K562 (cell line): ENCODE data around the gene HNMT. TPM values are rescaled to one million over a fixed set of nuclear protein-coding genes. Genes with fewer than 3 reads are reported as not detected.

ENCODE experiments used
- ATF2 ChIP-seq: sonication (generic); formaldehyde crosslinking; IDR thresholded peaks from 2 replicates; pipeline ENCODE4 v1.8.1; 2022; ENCODE audit warnings: missing genetic modification reagents
- DMBX1 ChIP-seq: fragments of 250-450 bp; sonication (Bioruptor Pico); IDR thresholded peaks from 2 replicates; pipeline ENCODE4 v1.8.0; 2022; ENCODE audit warnings: inconsistent platforms, mild to moderate bottlenecking, moderate library complexity, borderline replicate concordance
- HES1 ChIP-seq: fragments of 450-650 bp; IDR thresholded peaks from 2 replicates; pipeline ENCODE4 v1.6.1; 2016; ENCODE audit warnings: low read depth, mild to moderate bottlenecking, moderate library complexity
- HOXB6 ChIP-seq: fragments of 250-450 bp; sonication (Bioruptor Pico); IDR thresholded peaks from 2 replicates; pipeline ENCODE4 v1.5.1; 2022; ENCODE audit warnings: mild to moderate bottlenecking, borderline replicate concordance
- KHSRP ChIP-seq: fragments of 450-650 bp; IDR thresholded peaks from 2 replicates; pipeline ENCODE4 v1.6.1; 2017
- MBD2 ChIP-seq: sonication (generic); IDR thresholded peaks from 2 replicates; pipeline ENCODE4 v1.6.1; 2016; ENCODE audit warnings: low read depth, borderline replicate concordance
- PHB2 ChIP-seq: fragments of 450-650 bp; IDR thresholded peaks from 2 replicates; pipeline ENCODE4 v1.6.1; 2017; ENCODE audit warnings: low read depth
- PTTG1 ChIP-seq: fragments of 450-650 bp; IDR thresholded peaks from 2 replicates; pipeline ENCODE4 v1.6.1; 2016; ENCODE audit warnings: low read depth, mild to moderate bottlenecking, missing genetic modification characterization, missing compliant biosample characterization
- SAP30 ChIP-seq: fragments of 200-600 bp; sonication (generic); IDR thresholded peaks from 2 replicates; pipeline ENCODE4 v1.6.1; 2012; ENCODE audit warnings: borderline replicate concordance, low read depth, mild to moderate bottlenecking, moderate library complexity, low read length, control low read depth, inconsistent platforms; ENCODE audit not compliant: insufficient read depth, poor library complexity, severe bottlenecking
- SFPQ ChIP-seq: fragments of 200-400 bp; formaldehyde crosslinking; IDR thresholded peaks from 2 replicates; pipeline ENCODE4 v1.6.1; 2017; ENCODE audit warnings: mild to moderate bottlenecking, low read depth, low read length, moderate library complexity
- TSHZ1 ChIP-seq: fragments of 250-450 bp; sonication (Bioruptor Pico); IDR thresholded peaks from 2 replicates; pipeline ENCODE4 v1.4.0; 2020; ENCODE audit warnings: mild to moderate bottlenecking, moderate library complexity
- YBX1 ChIP-seq: fragments of 450-650 bp; IDR thresholded peaks from 2 replicates; pipeline ENCODE4 v1.7.1; 2016; ENCODE audit warnings: mild to moderate bottlenecking
- ZNF449 ChIP-seq: fragments of 250-450 bp; sonication (Bioruptor Pico); IDR thresholded peaks from 2 replicates; pipeline ENCODE4 v1.8.0; 2022; ENCODE audit warnings: moderate library complexity, mild to moderate bottlenecking, inconsistent platforms
- ZNF584 ChIP-seq: fragments of 200-800 bp; sonication (Bioruptor generic); IDR thresholded peaks from 2 replicates; pipeline ENCODE4 v1.6.1; 2016; ENCODE audit warnings: low read depth, mild to moderate bottlenecking, missing genetic modification characterization, missing compliant biosample characterization
- ZNF589 ChIP-seq: fragments of 200-800 bp; sonication (Bioruptor generic); IDR thresholded peaks from 2 replicates; pipeline ENCODE4 v1.6.1; 2016; ENCODE audit warnings: low read depth, missing genetic modification characterization, missing compliant biosample characterization
- polyA plus RNA-seq, 8 experiments: library from polyadenylated mRNA; depleted of rRNA in 4 of 8; stranded (reverse) in 5 of 8; unstranded in 3 of 8; fragments of >200 nt; fragmentation: Nextera tagmentation in 2 of 8; fragmentation: Illumina TruSeq in 1 of 8; extraction: Ambion mirVana in 2 of 8; extraction: Trizol in 1 of 8; gene quantifications; 2 replicates each; pipeline versions ENCODE4 v1.2.1 to v1.2.3, GENCODE V29; 2011 to 2014; ENCODE audit warnings: inconsistent platforms in 1 of 8, missing spikeins in 1 of 8
- total RNA-seq, 7 experiments: library from RNA; depleted of rRNA in 6 of 7; stranded (reverse); fragments of >200 nt in 6 of 7; fragmentation: Illumina TruSeq in 2 of 7; extraction: Trizol in 2 of 7; gene quantifications; 2 replicates each; pipeline versions ENCODE4 v1.2.1 to v1.2.3, GENCODE V29; 2011 to 2021; ENCODE audit warnings: low replicate concordance in 1 of 7

HNMT gene
- total and polyA plus RNA-seq, 9 of the 15 experiments (the other 6 are each of a cell fraction or from before 2014, with no cell fraction given) = 3.1 to 10.9 (median 5.3) TPM

- no peak for TF ChIP-seq ZNF584 (CRISPR knock-in tag)
- TF ChIP-seq SFPQ = no peak
- no peak for TF ChIP-seq HES1
- no peak for TF ChIP-seq DMBX1 (CRISPR knock-in tag)
- no peak for TF ChIP-seq ZNF589
- no peak for TF ChIP-seq ATF2 (CRISPR knock-in tag)
- no peak for TF ChIP-seq PHB2
- TF ChIP-seq ZNF449 = no peak
- TF ChIP-seq PTTG1 (tag) = no peak
- no peak for TF ChIP-seq MBD2
- no peak for TF ChIP-seq KHSRP
- TF ChIP-seq HOXB6 (CRISPR knock-in tag) = no peak
- no peak for TF ChIP-seq SAP30
- peak; percentile 61; the same call in 1 of the 2 replicates for TF ChIP-seq TSHZ1 (CRISPR knock-in tag)
- TF ChIP-seq YBX1 = no peak
Measured at GRCh38 chr2:138023298-138023697, 59.0 kb downstream of the HNMT start (continued).
